Fibroblast of villous mesenchyme (primary cell): ENCODE data around the gene TYW1. TPM values are rescaled to one million over a fixed set of nuclear protein-coding genes. Genes with fewer than 3 reads are reported as not detected.
A peak's percentile ranks its signal among the peaks of the same experiment; 100 is the strongest.
"Not testable (repeated sequence)": the region's sequence is repeated elsewhere in the genome, so short reads cannot be mapped to it uniquely, and the experiment has no call there.

Experiments used
- DNase-seq: peaks from one replicate; pipeline ENCODE4 v3.0.0-alpha.2; 2010; ENCODE audit warnings: low read depth
- H3K4me3 ChIP-seq: 2 replicates; pipeline ENCODE4 v1.5.1; 2011; ENCODE audit warnings: low read depth, mild to moderate bottlenecking, low read length
- CTCF ChIP-seq: IDR thresholded peaks from 2 replicates; pipeline ENCODE4 v1.5.1; 2012; ENCODE audit warnings: low read depth, mild to moderate bottlenecking, low read length; ENCODE audit not compliant: insufficient read depth
- total RNA-seq: library from RNA; depleted of rRNA; stranded (reverse); fragments of >200 nt; gene quantifications from 2 replicates; pipeline ENCODE4 v1.2.3, GENCODE V29; 2012

The TYW1 gene
- total RNA-seq, 1 donor: 19.0 TPM

GRCh38 chr7:67163285-67163684, 166.7 kb downstream of the TYW1 start:
- not testable (repeated sequence) for DNase-seq, H3K4me3 ChIP-seq

DNA sequence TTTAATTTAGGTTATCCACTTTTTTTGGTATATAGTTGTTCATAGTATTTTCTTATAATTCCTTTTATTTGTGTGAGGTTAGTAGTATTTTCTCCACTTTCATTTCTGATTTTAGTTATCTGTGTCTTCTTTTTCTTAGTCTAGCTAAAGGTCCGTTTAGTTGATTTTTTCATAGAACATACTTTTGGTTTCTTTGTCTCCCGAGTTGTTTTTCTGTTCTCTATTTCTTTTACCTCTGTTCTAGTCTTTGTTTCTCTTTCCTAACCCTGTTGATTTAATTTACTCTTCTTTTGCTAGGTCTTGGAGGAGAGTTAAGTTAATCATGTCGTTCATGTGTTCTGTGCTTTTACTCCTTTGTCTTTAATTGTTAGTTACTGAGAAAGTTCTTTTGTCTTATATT, 174.5 kb downstream of the TYW1 start:
- not testable (repeated sequence) for H3K4me3 ChIP-seq, DNase-seq

- not testable (repeated sequence) for DNase-seq, H3K4me3 ChIP-seq
- peak; percentile 46 for TF ChIP-seq CTCF
Measured at GRCh38 chr7:67176730-67177129, 180.1 kb downstream of the TYW1 start.

- not testable (repeated sequence) for H3K4me3 ChIP-seq
- peak; percentile 77 for DNase-seq
Measured at GRCh38 chr7:67178915-67179688, 182.5 kb downstream of the TYW1 start.

- not testable (repeated sequence) for DNase-seq, H3K4me3 ChIP-seq
Measured at GRCh38 chr7:67182956-67183750, 186.5 kb downstream of the TYW1 start.

DNA sequence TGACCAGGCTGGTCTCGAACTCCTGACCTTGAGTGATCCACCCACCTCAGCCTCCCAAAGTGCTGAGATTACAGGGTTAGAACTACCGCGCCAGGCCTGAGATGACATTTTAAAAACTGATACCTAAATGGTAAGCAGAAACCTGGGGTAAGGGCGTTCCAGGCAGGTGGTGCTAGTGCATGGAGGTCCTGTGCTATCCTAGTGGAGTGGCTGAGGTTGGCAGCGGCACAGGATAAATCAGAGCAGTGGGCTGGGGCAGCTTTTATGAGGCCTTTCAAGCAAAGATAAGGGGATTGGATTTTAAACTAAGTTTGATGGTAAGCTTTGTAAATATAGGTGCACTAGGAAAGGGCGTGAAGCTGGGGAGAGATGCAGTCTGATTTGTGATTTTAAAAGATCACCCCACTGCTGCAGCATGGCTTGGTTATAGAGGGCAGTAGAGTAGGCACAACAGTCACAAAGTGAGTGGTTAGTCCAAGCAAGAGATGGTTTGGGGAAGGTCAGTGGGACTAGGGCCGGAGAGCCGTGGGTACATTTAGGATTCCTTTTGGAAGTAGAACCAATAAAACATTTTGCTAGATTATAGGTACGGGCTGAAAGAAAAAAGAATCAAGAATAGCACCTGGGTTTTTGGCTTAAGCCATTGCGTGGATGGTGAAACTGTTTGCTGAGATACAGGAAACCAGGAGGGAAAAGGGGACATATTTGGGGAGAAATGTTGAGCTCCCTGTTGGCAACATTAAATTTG, 188.5 kb downstream of the TYW1 start:
- not testable (repeated sequence) for H3K4me3 ChIP-seq, DNase-seq

DNA sequence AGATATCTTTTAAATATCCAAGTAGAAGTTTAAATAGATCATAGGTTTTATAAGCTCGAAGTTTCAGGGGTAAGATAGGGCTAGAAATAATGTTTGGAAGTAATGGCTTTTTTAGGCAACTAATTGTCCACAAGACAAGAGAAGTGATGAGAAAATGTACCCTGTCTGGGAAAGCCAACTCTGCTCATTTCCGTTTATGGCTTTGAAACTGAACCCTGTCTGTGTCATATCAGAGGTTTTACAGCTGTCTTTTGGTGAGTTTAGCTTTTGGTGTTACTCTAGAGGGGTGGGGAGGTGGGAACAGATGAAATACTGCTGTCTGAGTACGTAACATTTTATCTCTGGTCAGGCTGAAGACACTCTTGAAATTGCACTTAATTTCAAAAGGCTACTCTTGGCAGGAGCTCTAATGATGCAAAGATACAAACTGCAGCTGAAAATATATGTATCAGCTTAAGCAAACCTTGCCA, 189.1 kb downstream of the TYW1 start:
- not testable (repeated sequence) for H3K4me3 ChIP-seq
- peak; percentile 50 for DNase-seq

GRCh38 chr7:67189160-67189559, 192.5 kb downstream of the TYW1 start:
- not testable (repeated sequence) for H3K4me3 ChIP-seq, DNase-seq

DNA sequence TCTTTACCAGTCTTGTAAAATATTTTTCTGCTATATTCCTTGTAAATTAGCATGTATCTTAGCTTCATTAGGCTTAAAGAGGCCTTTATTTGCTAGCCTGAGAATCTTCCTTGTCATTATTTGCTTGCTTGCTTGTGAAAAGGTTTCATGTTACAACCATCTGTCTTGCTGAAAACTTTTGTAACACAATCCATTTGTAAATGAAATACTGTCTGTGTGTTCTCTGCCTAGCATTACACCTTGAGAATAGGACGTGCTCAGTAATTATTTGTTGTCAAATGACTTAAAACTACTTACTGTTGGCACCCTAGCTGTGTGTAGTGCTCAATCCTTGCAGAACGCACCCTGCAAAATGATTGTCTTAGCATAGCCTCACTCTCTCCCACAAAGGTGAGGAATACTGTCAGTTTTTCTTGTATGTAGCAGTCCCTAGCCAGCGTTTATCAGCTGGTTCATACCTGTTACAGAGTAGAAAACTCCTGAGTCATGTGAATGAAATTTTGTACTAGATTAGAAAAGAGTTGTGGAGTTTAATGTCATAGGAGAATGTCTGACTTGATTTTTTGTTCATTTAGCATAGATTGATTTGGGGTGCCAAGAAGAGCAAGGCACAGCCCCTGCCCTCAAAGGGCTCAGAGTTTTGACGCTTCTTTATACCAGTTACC, 193.3 kb downstream of the TYW1 start:
- not testable (repeated sequence) for H3K4me3 ChIP-seq, DNase-seq

DNA sequence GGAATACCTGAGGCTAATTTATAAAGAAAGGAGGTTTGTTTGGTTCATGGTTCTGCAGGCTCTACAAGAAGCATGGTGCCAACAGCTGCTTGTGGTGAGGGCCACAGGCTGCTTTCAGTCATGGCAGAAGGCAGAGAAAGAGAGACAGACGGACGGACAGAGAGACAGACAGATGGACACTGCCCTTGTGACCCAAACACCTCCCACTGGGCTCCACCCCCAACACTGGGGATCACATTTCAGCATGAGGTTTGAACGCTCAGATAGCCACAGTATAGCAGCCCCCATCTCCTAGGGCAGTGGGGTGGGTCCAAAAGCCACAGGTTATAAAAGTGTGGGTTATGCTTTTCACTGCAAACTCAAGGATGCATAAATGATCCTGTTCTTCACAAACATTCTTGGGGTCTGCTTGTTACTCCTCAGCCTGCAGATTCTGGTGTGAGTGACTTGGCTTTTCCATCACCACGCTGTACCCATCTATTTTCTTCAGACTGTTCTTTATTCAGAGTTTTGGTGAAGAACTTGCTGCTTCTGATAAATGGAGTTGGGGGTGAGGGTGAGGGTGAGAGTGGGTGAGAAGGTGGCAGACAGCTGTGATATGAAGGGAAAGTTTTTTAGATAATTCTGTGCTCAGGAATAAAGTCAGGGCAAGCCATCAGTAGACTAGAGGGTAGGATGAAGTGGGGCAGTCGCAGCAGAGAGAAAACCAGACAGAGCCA, 194.5 kb downstream of the TYW1 start:
- DNase-seq, H3K4me3 ChIP-seq: not testable (repeated sequence)

DNA sequence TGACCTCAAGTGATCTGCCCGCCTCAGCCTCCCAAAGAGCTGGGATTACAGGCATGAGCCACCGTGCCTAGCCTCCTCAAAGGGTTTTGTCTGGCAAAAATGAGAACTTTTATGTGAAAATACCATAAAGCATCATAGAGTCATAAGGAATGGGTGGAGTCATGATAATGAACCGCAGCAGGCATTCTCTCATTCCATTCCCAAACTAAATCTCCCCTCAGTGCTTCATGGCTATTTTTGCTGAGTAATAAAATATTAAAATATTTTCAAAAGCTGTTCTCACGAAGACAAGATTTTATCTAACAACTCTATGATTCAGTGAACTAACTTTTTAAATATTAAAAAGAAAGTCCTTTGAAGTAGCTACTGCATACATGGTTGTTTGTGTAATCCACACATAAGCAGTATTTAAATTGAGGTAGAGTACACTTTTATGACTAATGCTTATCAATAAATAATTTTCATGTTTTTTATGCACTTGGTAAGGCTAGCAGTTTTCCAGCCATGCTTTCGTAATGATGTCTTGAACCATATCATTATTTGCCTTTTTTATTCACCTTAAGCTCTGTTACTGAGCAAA, 195.6 kb downstream of the TYW1 start:
- DNase-seq: peak; percentile 85
- not testable (repeated sequence) for H3K4me3 ChIP-seq

- not testable (repeated sequence) for H3K4me3 ChIP-seq
- peak; percentile 83 for DNase-seq
Measured at GRCh38 chr7:67192889-67193613, 196.4 kb downstream of the TYW1 start.

GRCh38 chr7:67196176-67196575, 199.5 kb downstream of the TYW1 start:
- not testable (repeated sequence) for DNase-seq, H3K4me3 ChIP-seq

- DNase-seq, H3K4me3 ChIP-seq: not testable (repeated sequence)
Measured at GRCh38 chr7:67198865-67199526, 202.4 kb downstream of the TYW1 start.

DNA sequence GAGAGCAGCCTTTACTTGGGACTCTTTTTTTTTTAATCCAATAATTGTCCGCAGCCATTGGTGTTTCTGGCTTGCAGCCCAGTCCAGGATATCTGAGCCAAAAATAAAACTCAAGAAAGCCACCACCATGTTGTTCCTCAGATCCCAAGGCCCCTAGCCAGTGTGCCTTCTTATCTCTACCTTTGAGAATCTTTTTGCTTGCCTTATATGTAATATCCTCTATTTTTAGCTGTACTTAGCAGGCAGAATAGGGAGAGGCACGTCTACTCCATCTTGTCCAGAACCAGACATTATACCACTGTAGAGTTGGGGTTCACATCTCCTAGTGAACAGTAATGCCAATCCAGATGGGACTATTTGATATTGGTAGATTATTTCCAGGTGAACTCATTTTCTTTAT, 209.1 kb downstream of the TYW1 start:
- DNase-seq, H3K4me3 ChIP-seq: not testable (repeated sequence)
